ENCODE measurements around the gene LMAN1. TPM values are rescaled to one million over a fixed set of nuclear protein-coding genes. Genes with fewer than 3 reads are reported as not detected.

Gene LMAN1
- polyA plus RNA-seq, 1 donor from 2014 or later: 49.8 TPM

- H3K9me3 ChIP-seq (ENCODE audit: low read length): no peaks in the 10 kb centered on the region
- no peaks in the 10 kb centered on the region for H3K79me2 ChIP-seq (replicated peaks; ENCODE audit: insufficient read depth, low read length)
- TF ChIP-seq RAD21 (conservative IDR thresholded peaks at IDR 0.05): no peak
- no peak for TF ChIP-seq TAF1 (IDR thresholded peaks at IDR 0.05; ENCODE audit: low read depth)
- TF ChIP-seq SMC3 (conservative IDR thresholded peaks at IDR 0.05; ENCODE audit: poor library complexity): no peak
- TF ChIP-seq EP300 (conservative IDR thresholded peaks at IDR 0.05; ENCODE audit: poor library complexity, severe bottlenecking): no peak
- no peak for TF ChIP-seq REST (IDR thresholded peaks at IDR 0.05; ENCODE audit: borderline replicate concordance)
- TF ChIP-seq EZH2 (IDR thresholded peaks at IDR 0.05; ENCODE audit: borderline replicate concordance, insufficient read depth, low read length, poor library complexity, severe bottlenecking): no peak
- TF ChIP-seq MXI1 (conservative IDR thresholded peaks at IDR 0.05; ENCODE audit: poor library complexity, severe bottlenecking): no peak
- TF ChIP-seq CTCF (IDR thresholded peaks at IDR 0.05; ENCODE audit: poor library complexity, severe bottlenecking): no peak
- no peak for TF ChIP-seq POLR2AphosphoS5 (IDR thresholded peaks at IDR 0.05)
- H4K20me1 ChIP-seq (ENCODE audit: insufficient read depth): no peaks in the 10 kb centered on the region
- peaks cover 3% of the 10 kb centered on the region for H3K36me3 ChIP-seq (ENCODE audit: insufficient read depth, low read length)
- H3K9me2 ChIP-seq (ENCODE audit: insufficient read depth, low read length): no peaks in the 10 kb centered on the region
- no peaks in the 10 kb centered on the region for H3K27me3 ChIP-seq (ENCODE audit: insufficient read depth, low read depth, low read length)
- H3K4me2 ChIP-seq (ENCODE audit: low read length): no peak overlapping the region
- H2AFZ ChIP-seq (ENCODE audit: low read depth, low read length): no peak overlapping the region
- H3K4me3 ChIP-seq (ENCODE audit: low read length): no peak overlapping the region
- no peaks in the 10 kb centered on the region for H3F3A ChIP-seq (ENCODE audit: insufficient read depth, low read length, poor library complexity, severe bottlenecking)
- no peak overlapping the region for H3K27ac ChIP-seq (ENCODE audit: low read length)
- no peak overlapping the region for H3K9ac ChIP-seq (ENCODE audit: low read length)
Observed at GRCh38 chr18:59324623-59324971, 34.5 kb downstream of the LMAN1 start.

- H3K4me2 ChIP-seq (ENCODE audit: low read length): no peak overlapping the region
- no peaks in the 10 kb centered on the region for H4K20me1 ChIP-seq (ENCODE audit: insufficient read depth)
- H3K9me3 ChIP-seq (ENCODE audit: low read length): no peaks in the 10 kb centered on the region
- H3K27ac ChIP-seq (ENCODE audit: low read length): no peak overlapping the region
- peaks cover 3% of the 10 kb centered on the region for H3K36me3 ChIP-seq (ENCODE audit: insufficient read depth, low read length)
- TF ChIP-seq RAD21 (conservative IDR thresholded peaks at IDR 0.05) (no peak), EP300 (conservative IDR thresholded peaks at IDR 0.05; ENCODE audit: poor library complexity, severe bottlenecking) (no peak), CTCF (IDR thresholded peaks at IDR 0.05; ENCODE audit: poor library complexity, severe bottlenecking) (no peak), SMC3 (conservative IDR thresholded peaks at IDR 0.05; ENCODE audit: poor library complexity) (no peak), POLR2AphosphoS5 (IDR thresholded peaks at IDR 0.05) (no peak)
- H3F3A ChIP-seq (ENCODE audit: insufficient read depth, low read length, poor library complexity, severe bottlenecking): no peaks in the 10 kb centered on the region
- no peak overlapping the region for H3K9ac ChIP-seq (ENCODE audit: low read length)
- no peaks in the 10 kb centered on the region for H3K79me2 ChIP-seq (replicated peaks; ENCODE audit: insufficient read depth, low read length)
- H3K9me2 ChIP-seq (ENCODE audit: insufficient read depth, low read length): no peaks in the 10 kb centered on the region
- no peak overlapping the region for H2AFZ ChIP-seq (ENCODE audit: low read depth, low read length)
- H3K4me3 ChIP-seq (ENCODE audit: low read length): no peak overlapping the region
- peaks cover 1% of the 10 kb centered on the region for H3K27me3 ChIP-seq (ENCODE audit: insufficient read depth, low read depth, low read length)
Observed at GRCh38 chr18:59323931-59324622, 35.0 kb downstream of the LMAN1 start.
